CD4-positive, alpha-beta T cell (primary cell): Measurements from ENCODE around the gene ELOVL5. TPM values are rescaled to one million over a fixed set of nuclear protein-coding genes. Genes with fewer than 3 reads are reported as not detected.

ENCODE experiments used
- ATAC-seq: fragments of 200-7000 bp; cut with Tn5 transposase; one replicate; pipeline ENCODE4 v1.10.0; 2022; ENCODE audit warnings: mild to moderate bottlenecking; ENCODE audit not compliant: poor library complexity
- CTCF ChIA-PET: fragments of 350-600 bp; sonication (Branson Sonifier 250); formaldehyde crosslinking; loops from one replicate; lab custom pipeline; 2021; ENCODE audit warnings: antibody characterized with exemption, inconsistent platforms; lab: Charles Lee
- POLR2A ChIA-PET: fragments of 350-600 bp; sonication (Branson Sonifier 250); formaldehyde crosslinking; loops from one replicate; lab custom pipeline; 2021; ENCODE audit warnings: antibody characterized with exemption, inconsistent platforms; lab: Charles Lee
- DNase-seq, 14 experiments: peaks; one replicate each; pipeline ENCODE4 v3.0.0-alpha.2; 2013 to 2020; ENCODE audit warnings: mixed read lengths in 2 of 14
- H3K27ac ChIP-seq, 2 donors: one replicate each; pipeline versions ENCODE4 v1.5.1 to v1.7.0; 2013; ENCODE audit warnings: low read length in 2 of 2, low read depth in 1 of 2, mild to moderate bottlenecking in 1 of 2
- H3K27me3 ChIP-seq, 2 experiments: 1 replicate in 1 of 2; 2 replicates in 1 of 2; pipeline versions ENCODE4 v1.6.1 to v1.7.0; 2013; ENCODE audit warnings: low read length in 2 of 2, control low read depth in 1 of 2, mild to moderate bottlenecking in 1 of 2, moderate library complexity in 1 of 2; ENCODE audit not compliant: insufficient read depth in 2 of 2, control insufficient read depth in 1 of 2
- H3K36me3 ChIP-seq: one replicate; pipeline ENCODE4 v1.6.1; 2013; ENCODE audit warnings: low read length, control low read depth; ENCODE audit not compliant: insufficient read depth
- H3K4me1 ChIP-seq: one replicate; pipeline ENCODE4 v1.6.1; 2013; ENCODE audit warnings: low read length, control low read depth; ENCODE audit not compliant: insufficient read depth
- H3K4me3 ChIP-seq: one replicate; pipeline ENCODE4 v1.5.1; 2013; ENCODE audit warnings: mild to moderate bottlenecking, low read length, moderate library complexity
- H3K9me3 ChIP-seq, 2 experiments: 1 replicate in 1 of 2; 2 replicates in 1 of 2; pipeline versions ENCODE4 v1.6.1 to v1.7.0; 2013; ENCODE audit warnings: low read length in 2 of 2, mild to moderate bottlenecking in 2 of 2, control low read depth in 1 of 2, moderate library complexity in 1 of 2; ENCODE audit not compliant: control insufficient read depth in 1 of 2, insufficient read depth in 1 of 2
- H3K27ac Mint-ChIP-seq: one replicate; pipeline ENCODE4 v1.8.0; 2020; ENCODE audit warnings: mixed read lengths
- H3K27me3 Mint-ChIP-seq: one replicate; pipeline ENCODE4 v1.8.0; 2021; ENCODE audit warnings: mixed read lengths
- H3K36me3 Mint-ChIP-seq: one replicate; pipeline ENCODE4 v1.8.0; 2021; ENCODE audit warnings: low read depth, mixed read lengths
- H3K4me1 Mint-ChIP-seq: one replicate; pipeline ENCODE4 v1.8.0; 2021; ENCODE audit warnings: low read depth, mixed read lengths
- H3K4me3 Mint-ChIP-seq: one replicate; pipeline ENCODE4 v1.8.0; 2020; ENCODE audit warnings: mild to moderate bottlenecking, mixed read lengths
- H3K9me3 Mint-ChIP-seq: one replicate; pipeline ENCODE4 v1.8.0; 2020; ENCODE audit warnings: mixed read lengths
- CTCF ChIP-seq: fragments of 200-600 bp; IDR thresholded peaks from one replicate; pipeline ENCODE4 v1.8.0; 2022; ENCODE audit warnings: antibody characterized with exemption, mild to moderate bottlenecking
- intact Hi-C, 2 experiments: fragments of 100-400 bp; cut with DNase I in 1 of 2; cut with micrococcal nuclease in 1 of 2; formaldehyde crosslinking; loops; one replicate each; pipeline versions ENCODE4 v1.15.1 to v1.9.0; 2023 to 2025; cut with DNase I, micrococcal nuclease
- total RNA-seq, 174 experiments: library from RNA in 2 of 174; stranded (reverse) in 2 of 174; gene quantifications; one replicate each; pipeline ENCODE4 v1.2.3 and lab custom pipeline; 2021 to 2026

The ELOVL5 gene
- total RNA-seq, 2 experiments from 2014 or later: 78.0 to 86.8 TPM

DNA sequence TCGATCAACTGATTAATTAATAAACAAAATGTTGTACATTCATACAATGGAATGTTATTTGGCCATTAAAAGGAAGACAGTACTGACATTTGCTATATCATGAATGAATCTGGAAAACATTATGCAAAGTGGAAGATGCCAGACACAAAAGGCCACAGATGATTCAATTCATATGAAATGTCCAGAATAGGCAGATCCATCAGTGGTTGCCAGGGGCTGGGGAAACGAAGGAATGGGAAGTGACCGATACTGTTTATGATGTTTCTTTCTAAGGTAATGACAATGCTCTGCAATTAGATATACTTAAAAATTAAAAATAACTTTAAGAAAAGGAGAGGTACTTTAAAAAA is 37.2 kb downstream of the ELOVL5 start:
- intact Hi-C loops: loop anchor here in 1 of 2 experiments (1.0 kb wide), 1 partner anchor 9 kb away; no protein-coding TSS in a partner anchor
- H3K9me3 ChIP-seq: no peaks in the 10 kb centered on the region
- POLR2A ChIA-PET: interaction anchor here (1.0 to 3.4 kb wide), 9 partner anchors 9 to 49 kb away, joined by 3 to 11 read pairs (median 6); no protein-coding TSS in a partner anchor
- no peak overlapping the region for H3K27ac ChIP-seq
- no peak for TF ChIP-seq CTCF
- H3K4me1 Mint-ChIP-seq: peaks cover 98% of the 10 kb centered on the region
- peak overlapping the region; percentile 8 for H3K4me3 Mint-ChIP-seq
- no peaks in the 10 kb centered on the region for H3K27me3 ChIP-seq
- no peak overlapping the region for H3K4me3 ChIP-seq
- H3K27me3 Mint-ChIP-seq: no peaks in the 10 kb centered on the region
- H3K9me3 Mint-ChIP-seq: no peaks in the 10 kb centered on the region
- H3K4me1 ChIP-seq: peaks cover 68% of the 10 kb centered on the region
- peak overlapping the region; percentile 69 for H3K27ac Mint-ChIP-seq
- CTCF ChIA-PET: interaction anchor here (0.8 to 1.2 kb wide), 3 partner anchors 10 to 36 kb away, joined by 3 to 4 read pairs (median 3); no protein-coding TSS in a partner anchor
- no peaks in the 10 kb centered on the region for H3K36me3 ChIP-seq
- DNase-seq: no peak
- H3K36me3 Mint-ChIP-seq: peaks cover under 1% of the 10 kb centered on the region
- ATAC-seq: no peak

DNA sequence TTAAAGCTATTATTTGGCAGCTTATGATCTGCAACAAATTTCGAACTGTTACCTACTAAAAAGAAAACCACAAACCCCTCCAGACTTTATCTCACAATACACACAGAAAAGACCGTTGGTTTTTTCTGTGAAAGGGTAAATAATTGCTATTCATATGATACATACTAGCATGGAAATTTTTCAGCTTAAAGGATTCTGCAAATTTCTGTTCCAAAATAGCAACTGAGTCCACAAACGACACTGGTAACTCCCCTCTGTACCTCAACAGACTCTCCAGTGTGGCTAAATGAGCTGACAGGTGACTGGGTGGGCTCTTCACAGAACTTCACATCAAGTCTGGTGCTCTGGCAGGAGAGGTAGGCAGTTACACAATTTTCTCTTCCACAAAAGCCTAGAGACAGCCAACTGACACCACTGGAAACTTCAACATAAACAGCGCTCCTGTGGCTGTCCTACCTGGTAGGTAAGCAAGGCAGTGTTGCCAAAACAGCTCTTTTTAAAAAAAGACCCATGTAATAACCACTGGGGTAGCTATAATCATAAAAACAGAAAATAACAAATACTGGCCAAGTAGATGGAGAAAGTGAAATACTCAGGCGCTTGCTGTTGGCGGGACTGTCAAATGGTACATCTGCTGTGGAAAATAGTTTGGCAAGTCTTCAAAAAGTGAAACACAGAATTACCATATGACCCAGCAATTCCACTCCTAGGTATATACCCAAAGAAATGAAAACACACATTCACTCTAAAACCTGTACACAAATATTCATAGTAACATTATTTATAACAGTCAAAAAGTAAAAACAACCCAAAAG is 37.8 kb downstream of the ELOVL5 start:
- peaks cover 64% of the 10 kb centered on the region for H3K4me1 ChIP-seq
- H3K27ac ChIP-seq: peak overlapping the region in 1 of 2 donors; percentile 29
- POLR2A ChIA-PET: interaction anchor here (0.8 to 4.6 kb wide), 7 partner anchors 10 to 49 kb away, joined by 3 to 32 read pairs (median 8); partner anchors contain the start of gene ELOVL5

DNA sequence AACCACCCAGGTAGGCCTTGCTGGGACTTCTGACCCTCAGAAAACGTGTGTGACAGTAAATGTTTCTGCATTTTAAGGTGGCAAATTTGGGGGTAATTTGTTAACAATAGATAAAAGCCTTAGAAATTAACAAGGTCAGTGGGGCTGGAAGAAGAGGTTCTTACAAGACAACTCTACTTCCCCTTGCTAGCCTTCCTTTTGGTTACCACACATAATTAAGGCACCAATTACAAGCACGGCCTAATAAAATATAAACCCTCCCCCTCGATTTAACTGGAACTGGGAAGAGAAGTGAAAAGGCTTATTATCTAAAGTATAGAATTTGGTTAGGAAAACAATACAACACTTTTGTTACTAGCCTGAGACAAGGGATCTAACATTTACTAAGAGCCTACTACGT is 38.8 kb downstream of the ELOVL5 start:
- Histone ChIP-seq H3K27ac (peak overlapping the region in 1 of 2 donors; percentile 41), H3K9me3 (no peaks in the 10 kb centered on the region), H3K4me1 (peaks cover 60% of the 10 kb centered on the region), H3K36me3 (no peaks in the 10 kb centered on the region), H3K27me3 (no peaks in the 10 kb centered on the region), H3K4me3 (no peak overlapping the region)
- ChIA-PET POLR2A (interaction anchor here (0.9 to 4.6 kb wide), 7 partner anchors 9 to 50 kb away, joined by 3 to 32 read pairs (median 8); partner anchors contain the start of gene ELOVL5), CTCF (interaction anchor here (0.9 kb wide), 2 partner anchors 13 to 22 kb away, joined by 3 read pairs; no protein-coding TSS in a partner anchor)
- Mint-ChIP-seq H3K9me3 (no peaks in the 10 kb centered on the region), H3K27me3 (no peaks in the 10 kb centered on the region), H3K27ac (peak overlapping the region; percentile 69), H3K4me1 (peaks cover 86% of the 10 kb centered on the region), H3K36me3 (peaks cover 4% of the 10 kb centered on the region), H3K4me3 (peak overlapping the region; percentile 44)
- intact Hi-C loops: no loop called here
- DNase-seq (no peak), ATAC-seq (no peak)
- no peak for TF ChIP-seq CTCF

More for the DNA sequence above, 37.8 kb downstream of the ELOVL5 start:
- Mint-ChIP-seq H3K9me3 (no peaks in the 10 kb centered on the region), H3K27me3 (no peaks in the 10 kb centered on the region), H3K4me3 (peak overlapping the region; percentile 8), H3K36me3 (peaks cover 4% of the 10 kb centered on the region), H3K4me1 (peaks cover 97% of the 10 kb centered on the region), H3K27ac (peak overlapping the region; percentile 69)
- Histone ChIP-seq H3K27me3 (no peaks in the 10 kb centered on the region), H3K36me3 (no peaks in the 10 kb centered on the region), H3K4me3 (no peak overlapping the region), H3K9me3 (no peaks in the 10 kb centered on the region)
- DNase-seq (no peak), ATAC-seq (no peak)
- no peak for TF ChIP-seq CTCF
- CTCF ChIA-PET: interaction anchor here (0.9 to 1.0 kb wide), 2 partner anchors 37 to 173 kb away, joined by 3 read pairs; no protein-coding TSS in a partner anchor
- intact Hi-C loops: loop anchor here in 1 of 2 experiments (1.0 kb wide), 1 partner anchor 9 kb away; no protein-coding TSS in a partner anchor
